ENCODE results near the gene PDK3. TPM values are rescaled to one million over a fixed set of nuclear protein-coding genes. Genes with fewer than 3 reads are reported as not detected.

Gene PDK3
- polyA plus RNA-seq, 4 donors: 7.1 to 16.0 (median 11.3) TPM

GRCh38 chrX:24567169-24567568, 102.1 kb downstream of the PDK3 start:
- Histone ChIP-seq H3K27me3 (ENCODE audit: control insufficient read depth in 3 of 3, insufficient read depth in 3 of 3, low read length in 3 of 3) (no peaks in the 10 kb centered on the region), H3K4me3 (ENCODE audit: low read depth in 1 of 3, low read length in 3 of 3) (no peak overlapping the region), H3K4me1 (ENCODE audit: control insufficient read depth in 3 of 3, insufficient read depth in 2 of 3, low read depth in 1 of 3, low read length in 2 of 3) (no peaks in the 10 kb centered on the region), H3K9me3 (ENCODE audit: control insufficient read depth in 2 of 2, insufficient read depth in 1 of 2, low read depth in 1 of 2, low read length in 1 of 2) (no peaks in the 10 kb centered on the region), H3K27ac (ENCODE audit: low read depth in 1 of 3, low read length in 2 of 3) (no peak overlapping the region), H3K36me3 (ENCODE audit: control insufficient read depth in 3 of 3, insufficient read depth in 2 of 3, low read depth in 1 of 3, low read length in 3 of 3) (no peaks in the 10 kb centered on the region)
- FAIRE-seq (no peak), DNase-seq (no peak)
- WGBS, 3 donors: 80 to 86% (median 84%) methylated on average over 4 of the region's 4 CpGs

DNA sequence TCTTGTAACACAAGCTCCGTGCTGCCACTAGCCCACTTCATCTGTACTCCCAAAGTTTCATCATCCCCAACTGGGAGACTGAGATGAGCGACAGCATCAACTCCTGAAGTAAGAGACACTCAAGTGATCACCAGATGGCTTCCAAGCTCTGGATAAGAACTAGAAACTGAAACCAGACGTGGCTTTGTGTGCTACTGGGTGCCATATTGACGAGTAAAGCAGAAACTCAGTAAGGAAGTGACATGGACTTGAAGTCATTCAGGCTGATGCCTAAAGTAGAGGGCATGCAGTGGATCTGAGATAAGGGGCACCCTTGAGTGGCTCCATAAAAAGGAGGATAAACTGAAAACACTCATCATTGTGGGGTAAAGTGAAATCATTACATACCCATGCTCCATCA, 109.7 kb downstream of the PDK3 start:
- H3K4me1 ChIP-seq (ENCODE audit: control insufficient read depth in 3 of 3, insufficient read depth in 2 of 3, low read depth in 1 of 3, low read length in 2 of 3): no peaks in the 10 kb centered on the region
- H3K27ac ChIP-seq (ENCODE audit: low read depth in 1 of 3, low read length in 2 of 3): no peak overlapping the region
- no peaks in the 10 kb centered on the region for H3K36me3 ChIP-seq (ENCODE audit: control insufficient read depth in 3 of 3, insufficient read depth in 2 of 3, low read depth in 1 of 3, low read length in 3 of 3)
- FAIRE-seq (no peak), DNase-seq (no peak)
- 61 to 79% (median 69%) methylated on average over 4 of the region's 4 CpGs for WGBS, 3 donors
- H3K9me3 ChIP-seq (ENCODE audit: control insufficient read depth in 2 of 2, insufficient read depth in 1 of 2, low read depth in 1 of 2, low read length in 1 of 2): no peaks in the 10 kb centered on the region
- H3K27me3 ChIP-seq (ENCODE audit: control insufficient read depth in 3 of 3, insufficient read depth in 3 of 3, low read length in 3 of 3): no peaks in the 10 kb centered on the region
- H3K4me3 ChIP-seq (ENCODE audit: low read depth in 1 of 3, low read length in 3 of 3): no peak overlapping the region

DNA sequence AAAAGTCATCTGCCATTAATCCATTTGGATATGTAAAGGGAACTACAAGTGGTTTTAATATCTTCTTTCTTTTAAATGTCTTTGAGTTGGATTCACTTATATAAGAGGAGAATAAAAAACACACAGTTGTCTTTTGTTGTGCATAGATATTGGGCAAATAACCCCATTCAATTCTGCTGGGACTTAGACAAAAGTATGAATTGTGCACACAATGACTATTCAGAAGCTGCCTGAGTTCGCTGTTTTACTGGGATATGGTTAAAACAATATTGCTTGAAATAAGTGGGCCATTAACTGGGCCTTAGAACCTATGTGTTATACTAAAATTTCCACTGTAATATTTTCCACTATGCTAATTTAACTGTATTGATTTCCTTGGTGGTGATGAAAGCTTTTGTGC, 110.4 kb downstream of the PDK3 start:
- no peak for FAIRE-seq
- no peaks in the 10 kb centered on the region for H3K27me3 ChIP-seq (ENCODE audit: control insufficient read depth in 3 of 3, insufficient read depth in 3 of 3, low read length in 3 of 3)
- DNase-seq: no peak
- H3K4me1 ChIP-seq (ENCODE audit: control insufficient read depth in 3 of 3, insufficient read depth in 2 of 3, low read depth in 1 of 3, low read length in 2 of 3): no peaks in the 10 kb centered on the region
- no peak overlapping the region for H3K4me3 ChIP-seq (ENCODE audit: low read depth in 1 of 3, low read length in 3 of 3)
- no peak overlapping the region for H3K27ac ChIP-seq (ENCODE audit: low read depth in 1 of 3, low read length in 2 of 3)
- no peaks in the 10 kb centered on the region for H3K9me3 ChIP-seq (ENCODE audit: control insufficient read depth in 2 of 2, insufficient read depth in 1 of 2, low read depth in 1 of 2, low read length in 1 of 2)
- WGBS, 3 donors: 55 to 90% (median 84%) methylated on average over 1 of the region's 1 CpG
- H3K36me3 ChIP-seq (ENCODE audit: control insufficient read depth in 3 of 3, insufficient read depth in 2 of 3, low read depth in 1 of 3, low read length in 3 of 3): no peaks in the 10 kb centered on the region

GRCh38 chrX:24577091-24577490, 112.0 kb downstream of the PDK3 start:
- FAIRE-seq (no peak), DNase-seq (no peak)
- Histone ChIP-seq H3K36me3 (ENCODE audit: control insufficient read depth in 3 of 3, insufficient read depth in 2 of 3, low read depth in 1 of 3, low read length in 3 of 3) (no peaks in the 10 kb centered on the region), H3K9me3 (ENCODE audit: control insufficient read depth in 2 of 2, insufficient read depth in 1 of 2, low read depth in 1 of 2, low read length in 1 of 2) (no peaks in the 10 kb centered on the region), H3K4me3 (ENCODE audit: low read depth in 1 of 3, low read length in 3 of 3) (no peak overlapping the region), H3K27me3 (ENCODE audit: control insufficient read depth in 3 of 3, insufficient read depth in 3 of 3, low read length in 3 of 3) (no peaks in the 10 kb centered on the region), H3K4me1 (ENCODE audit: control insufficient read depth in 3 of 3, insufficient read depth in 2 of 3, low read depth in 1 of 3, low read length in 2 of 3) (no peaks in the 10 kb centered on the region), H3K27ac (ENCODE audit: low read depth in 1 of 3, low read length in 2 of 3) (no peak overlapping the region)
- WGBS, 3 donors: 79 to 86% (median 80%) methylated on average over 9 of the region's 9 CpGs

Other genes starting within 250 kb of the PDK3 start
- gene SUPT20HL2, start 151.2 kb upstream of the PDK3 start, polyA plus RNA-seq: under 1 TPM in 1 of 4 donors, not detected in 3; 0.04 TPM
- gene SUPT20HL1, start 104.6 kb upstream of the PDK3 start, polyA plus RNA-seq: under 1 TPM in 1 of 4 donors, not detected in 3; 0.19 TPM
- 1 to 10 TPM in 1 of 4 donors, under 1 TPM in 1, not detected in 2; 0.63 to 1.7 TPM for gene PCYT1B, start 182.1 kb downstream of the PDK3 start, polyA plus RNA-seq
- 10 to 100 TPM in 1 of 4 donors, 1 to 10 TPM in 3; 2.2 to 10.8 (median 4.7) TPM for gene POLA1, start 228.6 kb downstream of the PDK3 start, polyA plus RNA-seq